SH-SY5Y (cell line): Measurements from ENCODE around the gene LIN52.

Source experiments
- GATA2 ChIP-seq: IDR thresholded peaks from 2 replicates; pipeline ENCODE4 v1.6.1; 2011; ENCODE audit warnings: mild to moderate bottlenecking, low read depth, low read length
- GATA3 ChIP-seq: IDR thresholded peaks from 2 replicates; pipeline ENCODE4 v1.6.1; 2011; ENCODE audit warnings: low read depth, mild to moderate bottlenecking, low read length, moderate library complexity

Gene LIN52

GRCh38 chr14:74246542-74246941 is 161.8 kb downstream of the LIN52 start:
- TF ChIP-seq GATA3, result no peak
- no peak for TF ChIP-seq GATA2

- no peak for TF ChIP-seq GATA3
- TF ChIP-seq GATA2, result no peak
Measured at GRCh38 chr14:74248017-74248416, 163.3 kb downstream of the LIN52 start.

- TF ChIP-seq GATA2 (no peak), GATA3 (no peak)
Measured at GRCh38 chr14:74249433-74250375, 164.9 kb downstream of the LIN52 start.
